NB4 (cell line): Measurements from ENCODE around the gene IL23R.

Source experiments
- CTCF ChIP-seq: IDR thresholded peaks from one replicate; pipeline ENCODE4 v1.5.1; 2012; ENCODE audit warnings: low read depth, low read length
- POLR2A ChIP-seq: IDR thresholded peaks from 2 replicates; pipeline ENCODE4 v1.6.1; 2011; ENCODE audit warnings: mild to moderate bottlenecking; ENCODE audit not compliant: insufficient read length; ENCODE audit errors: extremely low read depth

- no peak for TF ChIP-seq POLR2A
- TF ChIP-seq CTCF: no peak
Observed at GRCh38 chr1:67162954-67163353, 3.3 kb upstream of the IL23R start.
